CD4-positive, alpha-beta T cell treated with Interleukin-17A for 1 hour (primary cell): Measurements from ENCODE around the gene ALOX12B.
"Not testable (repeated sequence)": the region's sequence is repeated elsewhere in the genome, so short reads cannot be mapped to it uniquely, and the experiment has no call there.

Source experiments
- DNase-seq: peaks from one replicate; pipeline ENCODE4 v3.0.0-alpha.2; 2020

Gene ALOX12B

DNA sequence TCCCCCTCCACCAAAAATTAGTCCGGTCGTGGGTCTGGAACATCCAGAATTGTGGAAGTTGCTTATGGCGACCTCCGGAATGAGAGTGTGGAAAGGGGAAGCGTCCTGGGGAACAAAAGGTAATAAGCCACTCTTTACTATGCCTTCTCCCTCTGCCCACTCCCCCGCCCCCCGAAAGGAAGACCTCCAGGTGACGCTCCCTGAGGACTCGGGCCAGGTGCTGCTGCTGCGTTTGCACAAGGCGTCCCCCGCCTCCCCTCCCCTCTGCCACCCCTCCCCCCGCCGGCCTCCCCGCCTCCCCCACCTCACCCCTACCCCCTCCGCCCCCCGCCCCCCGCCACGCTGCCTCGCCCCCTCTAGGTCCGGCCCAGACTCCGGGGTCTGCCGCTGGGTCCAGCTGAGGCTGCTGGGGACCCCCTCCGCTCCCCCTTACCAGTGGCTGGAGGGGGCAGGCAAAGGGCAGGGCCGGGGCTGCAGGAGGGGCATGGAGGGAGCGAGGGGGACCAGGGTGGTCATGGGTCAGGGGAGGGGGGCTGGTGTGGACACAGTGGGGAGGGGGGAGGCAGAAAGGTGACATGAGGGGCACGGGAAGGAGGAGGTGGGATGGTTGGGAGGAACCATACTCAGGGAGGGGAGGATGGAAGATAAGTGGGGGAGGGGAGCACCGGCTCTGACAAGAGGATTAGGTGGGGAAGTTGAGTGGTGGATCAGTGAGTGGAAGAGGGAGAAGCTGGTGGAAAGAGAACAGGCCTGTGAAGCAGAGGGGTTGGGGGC is 23.6 kb downstream of the ALOX12B start:
- DNase-seq: no peak

GRCh38 chr17:8062807-8063483 is 24.6 kb downstream of the ALOX12B start:
- DNase-seq: no peak

DNA sequence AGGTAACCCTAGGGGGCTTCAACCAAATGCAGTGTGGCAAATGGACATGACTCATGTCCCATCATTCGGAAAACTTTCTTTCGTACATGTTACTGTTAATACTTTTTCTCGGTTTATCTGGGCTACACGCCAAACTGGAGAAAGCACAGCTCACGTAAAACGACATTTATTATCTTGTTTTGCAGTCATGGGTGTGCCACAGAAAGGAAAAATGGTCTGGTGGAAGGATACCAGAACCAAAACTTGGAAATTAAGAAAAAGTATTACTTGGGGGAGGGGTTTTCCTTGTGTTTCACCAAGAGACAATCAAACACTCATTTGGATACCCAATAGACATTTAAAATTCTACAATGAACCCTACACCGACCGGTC is 25.1 kb downstream of the ALOX12B start:
- DNase-seq: no peak

DNA sequence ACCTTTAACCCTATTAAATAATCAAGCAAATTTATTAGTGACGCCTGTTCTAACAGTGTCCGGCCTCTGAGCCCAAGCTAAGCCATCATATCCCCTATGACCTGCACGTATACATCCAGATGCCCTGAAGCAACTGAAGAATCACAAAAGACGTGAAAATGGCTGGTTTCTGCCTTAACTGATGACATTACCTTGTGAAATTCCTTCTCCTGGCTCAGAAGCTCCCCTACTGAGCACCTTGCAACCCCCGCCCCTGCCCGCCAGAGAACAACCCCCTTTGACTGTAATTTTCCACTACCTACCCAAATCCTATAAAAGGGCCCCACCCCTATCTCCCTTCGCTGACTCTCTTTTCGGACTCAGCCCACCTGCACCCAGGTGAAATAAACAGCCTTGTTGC is 25.7 kb downstream of the ALOX12B start:
- DNase-seq: not testable (repeated sequence)

DNA sequence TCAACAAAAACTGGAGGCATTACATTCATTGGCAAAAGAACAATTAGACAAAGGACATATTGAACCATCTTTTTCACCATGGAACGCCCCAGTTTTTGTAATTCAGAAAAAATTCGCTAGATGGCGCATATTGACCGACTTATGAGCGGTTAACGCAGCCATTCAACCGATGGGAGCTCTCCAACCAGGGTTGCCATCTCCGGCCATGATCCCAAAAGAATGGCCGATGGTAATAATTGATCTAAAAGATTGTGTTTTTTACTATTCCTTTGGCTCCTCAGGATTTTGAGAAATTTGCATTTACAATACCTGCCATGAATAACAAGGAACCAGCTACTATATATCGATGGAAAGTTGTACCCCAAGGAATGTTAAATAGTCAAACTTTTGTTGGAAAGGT is 27.2 kb downstream of the ALOX12B start:
- DNase-seq: peak; percentile 86

DNA sequence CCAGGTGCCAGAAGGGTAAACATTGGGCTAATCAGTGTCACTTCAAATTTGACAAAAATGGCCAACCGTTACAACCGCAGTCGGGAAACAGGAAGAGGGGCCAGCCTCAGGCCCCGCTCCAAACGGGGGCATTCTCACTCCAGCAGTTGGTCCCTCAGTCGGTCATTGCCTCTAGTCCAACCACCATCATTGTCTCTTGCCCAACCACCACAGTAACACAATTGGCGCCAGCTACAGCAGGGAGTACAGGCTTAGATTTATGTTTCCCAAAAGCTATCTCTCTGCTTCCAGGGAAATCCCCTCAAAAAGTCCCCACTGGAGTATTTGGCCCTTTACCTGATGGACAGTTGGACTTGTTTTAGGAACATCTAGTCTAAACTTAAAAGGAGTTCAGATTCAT is 28.4 kb downstream of the ALOX12B start:
- no peak for DNase-seq

DNA sequence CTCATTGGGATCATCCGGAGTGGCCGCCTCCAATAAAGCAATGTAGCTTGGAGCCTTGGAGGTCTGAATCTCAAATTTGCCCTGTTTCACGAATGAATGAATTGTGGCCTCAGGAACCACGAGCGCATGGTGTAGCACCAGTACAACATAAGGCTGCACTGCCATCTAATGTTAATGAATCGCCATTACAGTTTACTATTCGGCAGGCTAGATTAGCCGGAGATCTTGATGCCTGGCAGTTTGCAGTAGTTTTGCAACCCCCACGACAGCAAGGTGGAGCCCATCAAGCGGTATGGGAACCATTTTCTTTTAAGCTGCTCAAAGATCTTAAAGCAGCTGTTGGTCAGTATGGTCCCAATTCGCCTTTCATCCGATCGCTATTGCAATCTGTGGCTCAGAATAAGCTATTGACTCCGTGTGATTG is 29.8 kb downstream of the ALOX12B start:
- peak; percentile 85 for DNase-seq

DNA sequence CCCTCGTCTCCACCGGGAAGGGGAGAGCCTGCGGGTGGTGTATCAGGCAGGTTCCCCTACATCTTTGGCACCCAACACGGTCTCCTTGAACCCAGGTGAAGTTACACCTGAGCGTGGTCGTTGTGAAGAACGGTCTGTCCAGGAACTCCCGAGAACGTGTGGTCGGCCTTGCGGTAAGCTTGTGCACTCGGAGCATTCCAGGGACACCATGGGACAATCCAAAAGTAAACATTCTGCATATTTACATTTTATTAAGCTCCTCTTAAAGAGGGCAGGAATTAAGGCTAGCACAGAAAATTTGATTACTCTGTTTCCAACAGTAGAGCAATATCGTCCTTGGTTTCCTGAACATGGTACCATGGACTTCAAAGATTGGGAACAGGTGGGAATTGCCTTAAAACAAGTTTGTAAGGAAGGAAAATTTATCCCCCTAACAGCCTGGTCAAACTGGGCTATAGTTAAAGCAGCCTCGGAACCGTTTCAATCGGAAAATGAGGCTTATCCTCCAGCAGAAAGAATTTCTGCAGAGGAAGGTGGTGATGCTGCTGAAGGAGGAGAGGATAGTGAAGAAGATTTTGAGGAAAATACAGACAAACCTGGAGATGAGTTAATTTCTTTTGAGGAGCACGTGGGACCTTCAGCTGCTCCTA is 30.4 kb downstream of the ALOX12B start:
- no peak for DNase-seq

DNA sequence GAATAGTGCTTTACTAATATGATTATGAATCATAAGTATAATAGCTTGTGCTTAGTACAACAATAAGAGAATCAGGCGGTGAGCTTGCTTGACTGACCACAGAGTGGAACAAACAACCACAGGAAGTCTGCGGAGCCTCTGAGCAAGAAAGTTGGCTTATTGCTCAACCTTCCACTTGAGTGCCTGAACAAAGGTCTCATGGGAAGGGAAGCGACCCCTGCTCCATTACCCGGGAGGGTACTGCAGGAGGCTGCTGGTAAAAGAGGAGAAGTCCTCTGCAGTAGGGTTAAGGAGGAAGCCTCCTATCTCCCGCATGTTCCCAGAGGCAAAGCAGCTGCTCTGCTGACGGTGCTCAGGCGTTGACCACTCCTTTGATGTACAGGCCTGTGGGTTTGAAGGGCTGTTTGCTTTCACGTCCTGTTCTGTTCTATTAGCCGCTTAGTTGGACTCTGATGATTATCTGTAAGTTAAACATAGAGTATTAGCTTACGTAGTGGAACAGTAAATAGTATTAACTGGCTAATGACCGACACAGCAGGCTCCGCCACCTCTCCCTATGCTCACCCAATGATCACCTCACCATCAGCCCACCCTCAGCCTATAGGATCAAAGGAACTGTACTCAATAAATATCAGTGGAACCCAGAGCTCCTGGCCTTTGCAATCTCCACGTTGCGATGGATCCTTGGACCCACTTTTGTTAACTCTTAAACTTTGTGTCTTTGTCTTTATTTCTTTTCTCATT is 31.1 kb downstream of the ALOX12B start:
- DNase-seq: peak; percentile 26

DNA sequence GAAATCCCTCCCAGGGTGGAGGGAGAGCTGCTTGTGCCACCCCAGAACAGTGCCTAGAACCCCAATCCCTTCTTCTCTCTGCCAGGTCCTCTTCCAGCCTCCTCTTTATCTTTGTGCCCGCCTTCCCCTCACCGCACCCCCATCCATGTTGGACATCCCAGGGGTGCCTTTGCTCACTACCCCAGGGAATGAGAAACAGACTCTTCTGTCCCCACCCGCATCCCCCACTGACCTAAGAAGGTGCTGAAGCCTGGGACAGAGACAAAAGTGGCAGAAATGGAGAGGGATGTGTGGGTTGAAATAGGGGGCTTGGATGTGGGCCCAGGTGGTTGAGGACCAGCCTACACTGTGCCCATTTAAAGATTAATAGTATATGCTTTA is 31.7 kb downstream of the ALOX12B start:
- no peak for DNase-seq

DNA sequence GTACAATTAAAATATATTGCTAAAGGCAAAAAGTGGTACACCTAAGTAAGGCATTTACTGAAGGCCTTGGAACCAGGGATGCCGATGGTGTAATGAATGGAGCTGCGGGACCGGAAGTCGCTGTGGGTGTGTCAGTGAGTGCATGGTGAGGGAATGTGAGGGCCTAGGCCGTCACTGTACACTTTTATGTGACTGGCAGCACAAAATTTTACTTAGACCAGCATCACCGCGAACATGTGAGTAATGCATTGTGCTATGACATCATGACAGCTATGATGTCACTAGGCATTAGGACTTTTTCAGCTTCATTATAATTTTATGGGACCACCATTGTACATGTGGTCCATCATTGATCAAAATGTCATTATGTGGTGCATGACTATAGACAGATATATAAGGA is 33.9 kb downstream of the ALOX12B start:
- DNase-seq: no peak

- DNase-seq: no peak
These were observed 35.0 kb downstream of the ALOX12B start for GRCh38 chr17:8052256-8053252.

DNA sequence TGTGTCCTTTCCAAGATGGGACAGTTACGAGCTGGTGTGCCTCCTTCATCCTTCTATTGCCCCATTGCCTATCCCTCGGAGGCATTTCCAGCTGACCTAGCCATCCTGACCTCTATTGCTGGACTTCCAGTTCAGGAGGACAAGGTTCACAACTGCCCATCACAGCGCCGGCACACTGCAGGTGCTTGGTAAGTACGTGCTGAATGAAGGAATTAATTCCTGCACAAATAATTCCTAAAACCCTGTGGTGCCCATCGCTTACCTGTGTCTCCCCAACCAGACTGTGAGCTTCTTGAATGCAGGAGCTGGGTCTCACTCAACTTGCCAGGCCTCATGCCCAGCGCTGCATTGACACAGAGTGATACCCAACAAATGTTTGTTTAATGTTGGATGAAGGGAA is 35.7 kb downstream of the ALOX12B start:
- DNase-seq: no peak

GRCh38 chr17:8048736-8049135 is 38.8 kb downstream of the ALOX12B start:
- DNase-seq: no peak

DNA sequence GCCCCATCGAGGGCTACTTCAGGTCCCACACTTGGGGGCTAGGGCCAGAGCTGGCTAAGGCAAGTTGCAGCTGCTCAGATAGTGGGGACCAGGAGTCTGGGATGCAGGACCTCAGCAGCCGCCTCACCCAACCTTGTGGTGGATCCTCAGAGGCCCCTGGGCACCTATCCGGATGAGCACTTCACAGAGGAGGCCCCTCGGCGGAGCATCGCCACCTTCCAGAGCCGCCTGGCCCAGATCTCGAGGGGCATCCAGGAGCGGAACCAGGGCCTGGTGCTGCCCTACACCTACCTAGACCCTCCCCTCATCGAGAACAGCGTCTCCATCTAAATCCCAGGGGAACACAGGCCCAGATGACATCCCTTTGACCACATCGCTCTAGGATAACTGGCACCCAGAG is 39.3 kb downstream of the ALOX12B start:
- no peak for DNase-seq

DNA sequence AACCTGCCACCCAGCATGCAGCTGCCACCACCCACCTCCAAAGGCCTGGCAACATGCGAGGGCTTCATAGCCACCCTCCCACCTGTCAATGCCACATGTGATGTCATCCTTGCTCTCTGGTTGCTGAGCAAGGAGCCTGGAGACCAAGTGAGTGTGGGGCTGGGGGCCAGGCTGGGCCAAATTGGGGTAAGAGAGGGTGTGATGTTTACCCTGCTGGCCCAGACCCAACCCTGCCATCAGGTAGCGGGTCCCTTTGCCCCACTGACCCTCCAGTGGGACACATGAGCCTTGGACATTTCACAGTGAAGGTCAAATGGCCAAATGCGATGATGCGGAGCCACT is 39.8 kb downstream of the ALOX12B start:
- no peak for DNase-seq

- no peak for DNase-seq
These were observed 40.4 kb downstream of the ALOX12B start for GRCh38 chr17:8046929-8047768.

GRCh38 chr17:8046306-8046928 is 41.1 kb downstream of the ALOX12B start:
- DNase-seq: no peak

DNA sequence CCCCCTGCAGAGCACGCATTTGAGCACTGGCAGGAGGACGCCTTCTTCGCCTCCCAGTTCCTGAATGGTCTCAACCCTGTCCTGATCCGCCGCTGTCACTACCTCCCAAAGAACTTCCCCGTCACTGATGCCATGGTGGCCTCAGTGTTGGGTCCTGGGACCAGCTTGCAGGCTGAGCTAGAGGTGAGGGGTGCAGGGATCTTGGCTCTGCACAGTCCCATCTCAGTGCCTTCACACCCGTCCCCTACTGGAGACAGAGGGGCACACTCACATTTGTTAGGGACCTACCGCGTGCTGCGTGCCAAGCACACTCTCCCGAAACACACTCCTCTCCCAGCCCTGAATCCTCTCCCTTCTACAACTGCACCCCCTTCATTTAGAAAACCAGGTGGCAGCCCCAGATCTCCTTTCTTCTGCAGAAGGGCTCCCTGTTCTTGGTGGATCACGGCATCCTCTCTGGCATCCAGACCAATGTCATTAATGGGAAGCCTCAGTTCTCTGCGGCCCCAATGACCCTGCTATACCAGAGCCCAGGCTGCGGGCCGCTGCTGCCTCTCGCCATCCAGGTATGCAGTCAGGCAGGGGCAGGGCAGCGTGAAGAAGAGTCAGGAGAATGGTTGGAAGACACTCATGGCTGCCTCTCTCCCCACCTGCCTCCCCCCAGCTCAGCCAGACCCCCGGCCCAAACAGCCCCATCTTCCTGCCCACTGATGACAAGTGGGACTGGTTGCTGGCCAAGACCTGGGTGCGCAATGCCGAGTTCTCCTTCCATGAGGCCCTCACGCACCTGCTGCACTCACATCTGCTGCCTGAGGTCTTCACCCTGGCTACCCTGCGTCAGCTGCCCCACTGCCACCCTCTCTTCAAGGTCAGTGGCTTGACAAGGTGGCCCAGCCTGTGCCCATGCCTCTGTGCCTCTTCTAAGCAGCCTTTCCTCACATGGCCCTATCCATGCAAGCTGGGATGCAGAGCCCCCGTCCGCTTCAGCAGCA is 42.4 kb downstream of the ALOX12B start:
- no peak for DNase-seq

DNA sequence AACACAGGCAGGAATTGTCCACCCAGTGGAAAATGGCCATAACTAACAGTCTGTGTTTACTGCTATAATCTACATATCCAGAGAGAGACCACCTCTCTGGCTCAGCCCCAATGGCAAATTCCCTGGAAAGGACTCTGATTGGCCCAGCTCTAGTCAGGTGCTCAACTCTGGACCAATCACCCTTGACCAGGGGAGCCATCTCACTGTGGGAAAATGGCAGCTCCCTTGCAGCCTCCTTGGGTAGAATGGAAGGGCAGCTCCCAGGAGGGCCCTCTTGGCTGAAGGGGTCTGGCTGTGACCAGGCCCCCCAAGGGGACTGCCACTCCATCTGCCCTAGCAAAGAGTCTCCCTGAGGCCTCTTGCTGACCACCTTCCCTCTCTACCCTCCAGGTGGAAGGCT is 45.5 kb downstream of the ALOX12B start:
- DNase-seq: no peak
